Body of pancreas (tissue), 4 donors: ENCODE results near the gene RP9.

Source experiments
- CTCF ChIP-seq, 7 experiments: fragments of 450-650 bp in 4 of 7; fragments of 200-600 bp in 3 of 7; sonication (generic) in 3 of 7; IDR thresholded peaks; one replicate each; pipeline ENCODE4 v1.5.1; 2016 to 2019; ENCODE audit warnings: antibody characterized with exemption in 7 of 7
- POLR2A ChIP-seq, 3 donors: fragments of 450-650 bp; IDR thresholded peaks; one replicate each; pipeline ENCODE4 v1.6.1; 2016; ENCODE audit warnings: antibody characterized with exemption in 3 of 3, mild to moderate bottlenecking in 2 of 3

- TF ChIP-seq CTCF (IDR thresholded peaks at IDR 0.05) (no peak), POLR2A (IDR thresholded peaks at IDR 0.05) (no peak)
Observed at GRCh38 chr7:33101906-33102305, 7.3 kb downstream of the RP9 start.
